ENCODE measurements around the gene LYVE1.

Gene LYVE1

DNA sequence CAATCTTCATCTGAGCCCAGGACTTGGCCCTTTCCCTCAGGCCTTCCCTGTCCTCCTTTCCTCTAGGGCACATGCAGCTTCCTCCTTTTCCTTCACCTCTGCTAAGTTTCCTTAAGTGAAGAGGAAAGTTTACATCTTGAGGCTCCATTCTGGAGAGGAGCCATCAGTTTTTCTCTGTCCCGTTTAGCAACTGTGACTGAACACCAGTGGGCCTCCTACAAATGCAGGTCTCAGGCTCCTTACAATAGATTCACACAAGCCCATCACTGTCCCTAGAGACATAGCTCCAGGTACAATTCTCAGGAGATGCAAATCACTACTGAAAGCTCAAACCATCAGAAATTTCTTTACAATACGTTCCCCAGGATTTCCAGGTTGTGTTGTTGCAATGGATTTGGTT is 23.3 kb upstream of the LYVE1 start:
- no peak for DNase-seq (ENCODE audit: extremely low read depth, insufficient read length)
- TF ChIP-seq, protein P1, sequence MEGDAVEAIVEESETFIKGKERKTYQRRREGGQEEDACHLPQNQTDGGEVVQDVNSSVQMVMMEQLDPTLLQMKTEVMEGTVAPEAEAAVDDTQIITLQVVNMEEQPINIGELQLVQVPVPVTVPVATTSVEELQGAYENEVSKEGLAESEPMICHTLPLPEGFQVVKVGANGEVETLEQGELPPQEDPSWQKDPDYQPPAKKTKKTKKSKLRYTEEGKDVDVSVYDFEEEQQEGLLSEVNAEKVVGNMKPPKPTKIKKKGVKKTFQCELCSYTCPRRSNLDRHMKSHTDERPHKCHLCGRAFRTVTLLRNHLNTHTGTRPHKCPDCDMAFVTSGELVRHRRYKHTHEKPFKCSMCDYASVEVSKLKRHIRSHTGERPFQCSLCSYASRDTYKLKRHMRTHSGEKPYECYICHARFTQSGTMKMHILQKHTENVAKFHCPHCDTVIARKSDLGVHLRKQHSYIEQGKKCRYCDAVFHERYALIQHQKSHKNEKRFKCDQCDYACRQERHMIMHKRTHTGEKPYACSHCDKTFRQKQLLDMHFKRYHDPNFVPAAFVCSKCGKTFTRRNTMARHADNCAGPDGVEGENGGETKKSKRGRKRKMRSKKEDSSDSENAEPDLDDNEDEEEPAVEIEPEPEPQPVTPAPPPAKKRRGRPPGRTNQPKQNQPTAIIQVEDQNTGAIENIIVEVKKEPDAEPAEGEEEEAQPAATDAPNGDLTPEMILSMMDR (IDR thresholded peaks at IDR 0.05; ENCODE audit: insufficient read depth, low read length, poor library complexity, severe bottlenecking): no peak
- H3K27me3 ChIP-seq (replicated peaks; ENCODE audit: control insufficient read depth, insufficient read depth, low read length): no peaks in the 10 kb centered on the region
- no peaks in the 10 kb centered on the region for H3K36me3 ChIP-seq (ENCODE audit: control insufficient read depth, insufficient read depth, low read length)
- H3K4me3 ChIP-seq (replicated peaks; ENCODE audit: low read depth, low read length): no peak overlapping the region

- TF ChIP-seq, protein P1 (IDR thresholded peaks at IDR 0.05; ENCODE audit: insufficient read depth, low read length, poor library complexity, severe bottlenecking): no peak
- Histone ChIP-seq H3K27me3 (replicated peaks; ENCODE audit: control insufficient read depth, insufficient read depth, low read length) (no peaks in the 10 kb centered on the region), H3K4me3 (replicated peaks; ENCODE audit: low read depth, low read length) (no peak overlapping the region), H3K36me3 (ENCODE audit: control insufficient read depth, insufficient read depth, low read length) (no peaks in the 10 kb centered on the region)
- DNase-seq (ENCODE audit: extremely low read depth, insufficient read length): no peak
These were observed 21.9 kb upstream of the LYVE1 start for GRCh38 chr11:10590218-10590915.

DNA sequence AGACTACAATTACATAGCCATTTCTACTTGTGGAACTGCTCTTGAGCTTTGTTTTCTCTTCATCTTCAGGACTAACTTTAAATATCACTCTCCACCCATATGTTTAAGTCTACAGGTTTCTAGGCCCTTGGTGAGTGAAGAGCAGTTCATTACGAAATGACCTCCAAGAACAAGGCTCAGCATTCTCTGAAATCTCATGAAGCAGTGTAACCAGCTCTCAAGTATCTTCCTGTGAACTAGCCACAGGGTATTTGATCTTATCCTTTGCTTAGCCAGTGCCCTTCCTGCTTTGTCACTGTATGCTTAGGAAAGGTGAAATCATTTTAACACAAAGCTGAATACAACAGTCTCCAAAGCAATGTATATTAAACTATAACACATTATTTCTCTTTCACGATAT is 20.4 kb upstream of the LYVE1 start:
- TF ChIP-seq, protein P1 (IDR thresholded peaks at IDR 0.05; ENCODE audit: insufficient read depth, low read length, poor library complexity, severe bottlenecking): no peak
- Histone ChIP-seq H3K4me3 (replicated peaks; ENCODE audit: low read depth, low read length) (no peak overlapping the region), H3K27me3 (replicated peaks; ENCODE audit: control insufficient read depth, insufficient read depth, low read length) (no peaks in the 10 kb centered on the region), H3K36me3 (ENCODE audit: control insufficient read depth, insufficient read depth, low read length) (no peaks in the 10 kb centered on the region)
- no peak for DNase-seq (ENCODE audit: extremely low read depth, insufficient read length)

DNA sequence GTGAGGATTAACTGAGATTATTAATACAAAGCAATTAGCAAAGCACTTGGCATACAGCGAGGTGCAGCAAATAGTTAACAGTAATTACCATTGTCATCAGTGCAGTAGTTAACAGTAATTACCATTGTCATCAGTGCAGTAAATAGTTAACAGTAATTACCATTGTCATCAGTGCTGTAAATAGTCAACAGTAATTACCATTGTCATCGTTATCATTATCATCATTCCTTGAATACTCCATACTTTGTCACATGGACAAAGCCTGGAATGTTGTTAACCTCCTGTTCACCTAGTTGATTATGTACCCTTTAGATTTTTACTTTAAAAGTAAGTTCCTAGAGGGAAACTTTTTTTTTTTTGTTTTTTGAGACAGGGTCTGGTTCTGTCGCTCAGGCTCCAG is 19.5 kb upstream of the LYVE1 start:
- TF ChIP-seq, protein P1 (IDR thresholded peaks at IDR 0.05; ENCODE audit: insufficient read depth, low read length, poor library complexity, severe bottlenecking): no peak
- Histone ChIP-seq H3K36me3 (ENCODE audit: control insufficient read depth, insufficient read depth, low read length) (no peaks in the 10 kb centered on the region), H3K4me3 (replicated peaks; ENCODE audit: low read depth, low read length) (no peak overlapping the region), H3K27me3 (replicated peaks; ENCODE audit: control insufficient read depth, insufficient read depth, low read length) (no peaks in the 10 kb centered on the region; the same call in 1 of the 2 replicates)
- DNase-seq (ENCODE audit: extremely low read depth, insufficient read length): no peak

- H3K27me3 ChIP-seq (replicated peaks; ENCODE audit: control insufficient read depth, insufficient read depth, low read length): no peaks in the 10 kb centered on the region; the same call in 1 of the 2 replicates
- no peaks in the 10 kb centered on the region for H3K36me3 ChIP-seq (ENCODE audit: control insufficient read depth, insufficient read depth, low read length)
- no peak for DNase-seq (ENCODE audit: extremely low read depth, insufficient read length)
- H3K4me3 ChIP-seq (replicated peaks; ENCODE audit: low read depth, low read length): no peak overlapping the region
- TF ChIP-seq, protein P1 (IDR thresholded peaks at IDR 0.05; ENCODE audit: insufficient read depth, low read length, poor library complexity, severe bottlenecking): no peak
These were observed 18.9 kb upstream of the LYVE1 start for GRCh38 chr11:10587388-10587787.
